ENCODE measurements around the gene BMP8A. TPM values are rescaled to one million over a fixed set of nuclear protein-coding genes. Genes with fewer than 3 reads are reported as not detected.
"Not testable (repeated sequence)": the region's sequence is repeated elsewhere in the genome, so short reads cannot be mapped to it uniquely, and the experiment has no call there.

The BMP8A gene
- total RNA-seq, 1 donor from 2014 or later, result not detected

DNA sequence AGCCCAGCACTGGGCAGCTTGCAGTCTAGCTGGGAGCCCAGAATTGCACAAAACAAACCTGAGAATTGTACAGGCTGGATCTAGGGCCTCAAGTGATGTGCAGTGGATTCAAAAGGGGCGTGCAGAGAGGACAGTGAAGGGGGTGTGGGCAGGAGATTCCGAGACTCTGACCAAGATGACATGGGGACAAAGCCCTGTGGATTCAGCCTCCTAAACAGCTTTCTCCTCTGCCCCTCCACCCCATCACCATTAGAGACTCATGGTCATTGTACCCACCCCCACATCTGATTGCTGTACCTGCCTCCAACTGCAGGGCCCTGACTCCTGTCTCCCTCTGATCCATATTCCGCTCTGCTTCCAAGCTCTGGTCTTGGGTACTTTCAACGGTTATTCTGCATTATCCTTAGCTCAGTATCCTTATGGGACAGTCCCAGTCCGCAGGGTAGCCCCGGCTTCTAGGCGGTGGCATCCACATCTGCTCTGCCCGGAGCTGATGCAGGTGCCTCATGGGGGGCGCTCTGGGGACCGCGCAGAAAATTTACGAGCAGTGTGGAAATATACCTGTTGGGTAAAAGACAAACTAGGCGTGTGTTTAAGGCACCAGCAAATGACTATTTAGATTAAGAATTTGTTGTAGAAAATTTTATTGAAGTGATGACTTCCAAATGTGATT lies 1.7 kb upstream of the BMP8A start:
- DNase-seq (ENCODE audit: low spot score in 2 of 2), result no peak
- H3K4me3 ChIP-seq, result no peak overlapping the region
- H3K9me3 ChIP-seq, result no peaks in the 10 kb centered on the region
- peaks cover 0 to 3% of the 10 kb centered on the region in 2 donors for H3K4me1 ChIP-seq
- no peak overlapping the region for H3K27ac ChIP-seq
- intact Hi-C loops (cut with DNase I), result no loop called here
- TF ChIP-seq, protein P1, sequence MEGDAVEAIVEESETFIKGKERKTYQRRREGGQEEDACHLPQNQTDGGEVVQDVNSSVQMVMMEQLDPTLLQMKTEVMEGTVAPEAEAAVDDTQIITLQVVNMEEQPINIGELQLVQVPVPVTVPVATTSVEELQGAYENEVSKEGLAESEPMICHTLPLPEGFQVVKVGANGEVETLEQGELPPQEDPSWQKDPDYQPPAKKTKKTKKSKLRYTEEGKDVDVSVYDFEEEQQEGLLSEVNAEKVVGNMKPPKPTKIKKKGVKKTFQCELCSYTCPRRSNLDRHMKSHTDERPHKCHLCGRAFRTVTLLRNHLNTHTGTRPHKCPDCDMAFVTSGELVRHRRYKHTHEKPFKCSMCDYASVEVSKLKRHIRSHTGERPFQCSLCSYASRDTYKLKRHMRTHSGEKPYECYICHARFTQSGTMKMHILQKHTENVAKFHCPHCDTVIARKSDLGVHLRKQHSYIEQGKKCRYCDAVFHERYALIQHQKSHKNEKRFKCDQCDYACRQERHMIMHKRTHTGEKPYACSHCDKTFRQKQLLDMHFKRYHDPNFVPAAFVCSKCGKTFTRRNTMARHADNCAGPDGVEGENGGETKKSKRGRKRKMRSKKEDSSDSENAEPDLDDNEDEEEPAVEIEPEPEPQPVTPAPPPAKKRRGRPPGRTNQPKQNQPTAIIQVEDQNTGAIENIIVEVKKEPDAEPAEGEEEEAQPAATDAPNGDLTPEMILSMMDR (IDR thresholded peaks at IDR 0.05), result no peak
- peaks cover 24 to 32% of the 10 kb centered on the region in 2 donors for H3K36me3 ChIP-seq
- H3K27me3 ChIP-seq, result no peaks in the 10 kb centered on the region

DNA sequence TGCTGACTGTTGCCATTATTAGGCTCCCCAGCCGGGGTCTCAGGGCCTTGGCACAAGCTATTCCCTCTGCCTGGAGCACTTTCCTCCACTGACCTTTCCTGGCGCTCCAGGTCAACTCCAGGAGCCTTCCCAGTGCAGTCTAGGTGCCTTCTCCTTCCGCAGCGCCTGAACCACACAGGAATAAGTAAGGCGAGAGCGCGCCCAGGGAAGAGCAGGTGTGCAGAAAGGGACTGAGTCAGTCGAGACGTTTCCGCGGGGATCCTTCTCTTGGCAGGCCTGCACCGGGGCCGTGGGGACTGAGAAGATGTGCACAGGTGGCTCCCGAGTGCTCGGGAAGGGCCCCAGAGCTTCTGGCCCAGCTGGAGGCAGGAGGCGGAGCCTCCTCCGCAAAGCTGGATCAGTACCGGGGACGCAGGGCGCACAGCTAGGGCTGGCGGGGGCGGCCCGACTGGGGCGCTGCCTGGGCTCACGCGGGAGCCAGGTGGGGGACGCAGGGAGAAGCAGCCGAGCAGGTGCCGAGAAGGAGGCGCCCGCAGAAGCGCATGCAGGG lies 765 bp upstream of the BMP8A start:
- Histone ChIP-seq H3K4me1 (peaks cover 0 to 3% of the 10 kb centered on the region in 2 donors), H3K4me3 (peak overlapping the region; percentile 62 to 66), H3K27ac (no peak overlapping the region), H3K36me3 (peaks cover 14 to 22% of the 10 kb centered on the region in 2 donors), H3K9me3 (no peaks in the 10 kb centered on the region), H3K27me3 (no peaks in the 10 kb centered on the region)
- intact Hi-C loops (cut with DNase I), result no loop called here
- TF ChIP-seq, protein P1 (IDR thresholded peaks at IDR 0.05), result no peak
- no peak for DNase-seq (ENCODE audit: low spot score in 2 of 2)

DNA sequence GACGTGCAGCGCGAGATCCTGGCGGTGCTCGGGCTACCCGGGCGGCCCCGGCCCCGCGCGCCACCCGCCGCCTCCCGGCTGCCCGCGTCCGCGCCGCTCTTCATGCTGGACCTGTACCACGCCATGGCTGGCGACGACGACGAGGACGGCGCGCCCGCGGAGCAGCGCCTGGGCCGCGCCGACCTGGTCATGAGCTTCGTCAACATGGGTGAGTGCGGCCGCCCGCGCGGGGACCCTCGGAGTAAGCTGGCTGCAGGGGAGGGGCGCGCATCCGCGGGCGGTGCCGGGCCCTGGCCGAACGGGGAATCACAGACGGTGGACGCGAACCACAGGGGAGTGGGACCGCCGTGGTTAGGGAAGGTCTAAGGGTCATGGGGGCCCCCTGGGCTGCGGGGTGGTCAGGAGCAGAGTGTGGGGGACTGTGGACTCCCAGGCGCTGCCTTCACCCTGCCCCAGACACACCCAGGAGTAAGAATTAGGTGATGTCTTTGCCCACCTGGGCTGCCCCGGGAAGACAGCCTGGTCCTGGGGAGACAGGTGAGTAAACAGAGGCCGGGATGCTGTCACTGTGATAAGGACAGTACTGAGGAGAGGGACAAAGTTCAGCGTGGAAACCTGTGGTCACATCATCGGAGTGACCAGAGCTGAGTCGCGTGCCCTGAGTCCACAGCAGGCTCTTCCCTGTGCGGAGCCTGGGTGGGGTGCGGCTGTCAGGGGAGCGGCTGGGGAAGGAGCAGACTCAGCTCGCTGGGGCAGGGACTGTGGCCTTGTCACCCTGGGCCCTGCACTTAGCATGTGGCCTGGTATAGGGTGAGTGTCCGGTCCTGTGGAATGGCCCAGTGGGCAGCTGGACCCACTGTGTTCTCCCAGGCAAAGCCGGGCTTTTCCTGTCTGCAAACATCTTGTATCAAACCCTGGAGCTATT lies 944 bp downstream of the BMP8A start:
- H3K4me1 ChIP-seq; intact Hi-C loops (cut with DNase I); DNase-seq (ENCODE audit: low spot score in 2 of 2); H3K36me3 ChIP-seq; H3K9me3 ChIP-seq; H3K27me3 ChIP-seq; H3K27ac ChIP-seq: not testable (repeated sequence)
- peak overlapping the region; percentile 62 to 66 for H3K4me3 ChIP-seq

DNA sequence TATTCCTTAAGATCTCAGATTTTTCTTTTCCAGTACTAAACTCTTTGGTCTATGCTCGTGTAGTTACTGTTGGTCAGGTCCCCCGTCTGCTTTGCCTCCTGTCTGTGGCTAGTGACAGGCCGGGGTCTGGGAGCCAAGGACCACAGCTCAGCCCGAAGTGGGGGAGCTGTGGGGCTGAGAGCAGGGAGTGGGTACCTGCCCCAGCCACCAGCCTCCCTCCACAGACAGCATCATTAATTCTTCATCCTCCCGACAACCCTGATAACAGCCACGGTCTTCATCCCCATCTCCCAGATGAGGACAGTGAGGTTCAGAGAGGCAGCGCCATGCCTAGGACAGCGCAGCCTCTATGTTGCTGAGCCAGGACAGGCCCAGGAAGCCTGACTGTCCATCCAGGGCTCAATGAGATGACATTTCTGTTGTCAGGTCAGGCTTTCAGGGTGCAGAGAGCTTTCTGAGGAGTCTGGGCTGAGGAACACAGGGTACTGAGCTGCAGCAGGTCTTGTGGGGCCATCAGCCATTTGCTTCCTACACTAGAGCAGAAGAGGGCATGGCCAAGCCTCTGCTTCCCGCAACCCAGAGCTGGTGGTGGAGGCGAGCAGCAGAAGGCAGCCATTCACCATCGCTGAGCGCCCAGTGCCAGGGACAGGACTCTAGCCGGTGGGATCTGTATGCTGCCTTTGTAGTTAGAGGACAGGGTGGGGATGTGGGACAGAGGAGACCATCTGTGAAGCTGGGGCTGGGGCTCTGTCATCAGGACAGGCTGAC lies 1.8 kb downstream of the BMP8A start:
- DNase-seq (ENCODE audit: low spot score in 2 of 2); H3K4me3 ChIP-seq; H3K4me1 ChIP-seq; H3K27me3 ChIP-seq; intact Hi-C loops (cut with DNase I); H3K36me3 ChIP-seq; H3K9me3 ChIP-seq; H3K27ac ChIP-seq: not testable (repeated sequence)

DNA sequence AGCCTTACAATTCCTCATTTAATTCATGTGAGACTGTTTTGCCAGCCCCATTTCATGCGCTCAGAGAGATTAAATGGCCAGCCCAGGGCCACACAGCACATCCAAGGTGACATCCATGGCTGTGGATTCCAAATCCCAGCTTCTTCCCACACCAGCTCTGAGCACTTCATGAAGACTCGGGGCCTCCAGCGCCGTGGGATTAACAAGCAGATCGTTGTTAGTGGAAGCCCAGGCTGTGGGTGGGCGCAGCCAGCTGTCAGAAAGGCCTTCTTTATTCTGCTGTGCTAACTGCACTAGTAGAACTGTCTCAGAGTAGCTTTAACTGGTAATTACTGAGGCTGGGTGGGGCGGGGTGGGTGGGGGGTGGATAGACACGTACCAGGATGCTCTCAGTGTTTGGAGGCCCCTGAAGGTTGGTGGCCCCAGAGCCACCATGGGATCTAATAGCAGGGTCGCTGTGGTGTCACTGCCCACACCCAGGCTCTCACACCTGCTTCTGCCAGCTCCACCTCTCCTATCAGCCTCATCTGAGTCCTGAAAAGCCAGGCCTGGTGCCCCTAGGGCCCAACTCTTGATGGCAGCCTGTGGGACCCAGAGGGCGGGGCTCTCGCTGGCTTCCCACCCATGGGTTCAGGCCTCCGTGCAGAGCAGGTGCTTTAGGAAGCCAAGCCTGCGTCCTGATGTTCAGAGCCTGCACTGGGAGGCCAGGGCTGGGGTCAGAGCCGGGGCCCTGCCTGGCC lies 3.4 kb downstream of the BMP8A start:
- H3K9me3 ChIP-seq, result no peaks in the 10 kb centered on the region
- TF ChIP-seq, protein P1 (IDR thresholded peaks at IDR 0.05), result no peak
- no peaks in the 10 kb centered on the region for H3K27me3 ChIP-seq
- intact Hi-C loops (cut with DNase I), result no loop called here
- H3K36me3 ChIP-seq, result no peaks in the 10 kb centered on the region
- no peak overlapping the region for H3K27ac ChIP-seq
- no peak for DNase-seq (ENCODE audit: low spot score in 2 of 2)
- peaks cover 0 to 3% of the 10 kb centered on the region in 2 donors for H3K4me1 ChIP-seq
- no peak overlapping the region for H3K4me3 ChIP-seq

DNA sequence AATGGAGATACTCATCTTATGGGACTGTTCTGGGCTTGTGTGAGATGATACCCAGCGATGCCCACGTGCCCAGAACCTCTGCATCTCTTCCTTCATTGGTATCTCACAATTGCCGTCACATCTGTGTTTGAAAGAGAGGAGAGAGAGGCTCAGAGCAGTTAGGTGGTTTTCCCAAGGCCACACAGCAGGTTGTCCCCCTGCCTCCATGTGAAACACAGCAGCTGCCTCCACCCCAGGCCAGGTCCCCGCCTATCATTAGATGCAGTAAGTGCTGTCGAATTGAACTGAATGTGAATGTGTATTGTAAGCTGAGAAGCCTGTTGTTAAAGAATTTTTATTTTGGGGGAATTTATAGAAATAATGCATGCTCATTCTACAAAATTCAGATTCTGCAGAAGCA lies 5.1 kb downstream of the BMP8A start:
- intact Hi-C loops (cut with DNase I); H3K36me3 ChIP-seq; DNase-seq (ENCODE audit: low spot score in 2 of 2); H3K27ac ChIP-seq; H3K9me3 ChIP-seq; H3K4me1 ChIP-seq; H3K27me3 ChIP-seq; H3K4me3 ChIP-seq: not testable (repeated sequence)

Data from ascending aorta (tissue), 2 donors.